ENCODE measurements around the gene RHBDL1.
A peak's percentile ranks its signal among the peaks of the same experiment; 100 is the strongest.

RHBDL1 gene

GRCh38 chr16:679814-680624, 4.5 kb downstream of the RHBDL1 start, which contains the start of gene STUB1:
Gene STUB1 (plus strand): TSS chr16:680410. CDS start chr16:680526, 116 bp downstream.
- Histone ChIP-seq H3K4me1 (ENCODE audit: insufficient read depth, low read length) (no peaks in the 10 kb centered on the region; the same call in 1 of the 2 replicates), H3K36me3 (ENCODE audit: insufficient read depth, low read depth, low read length) (peaks cover 19% of the 10 kb centered on the region)

DNA sequence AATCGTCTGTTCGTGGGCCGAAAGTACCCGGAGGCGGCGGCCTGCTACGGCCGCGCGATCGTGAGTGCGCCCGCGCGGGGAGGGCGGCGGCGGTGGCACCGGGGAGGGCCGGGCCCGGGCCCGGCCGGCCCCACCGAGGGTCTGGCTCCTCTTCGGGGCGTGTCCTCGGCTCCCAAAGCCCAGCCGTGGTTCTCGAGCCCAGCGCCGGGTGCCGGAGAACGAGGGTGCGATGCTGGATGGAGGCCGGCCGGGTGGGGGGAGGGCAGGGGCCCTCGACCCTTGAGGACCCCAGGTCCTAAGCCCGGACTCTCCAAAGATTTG, 5.1 kb downstream of the RHBDL1 start:
- Histone ChIP-seq H3K9ac (ENCODE audit: low read depth, low read length) (peak overlapping the region; percentile 80; the same call in 1 of the 2 replicates), H3K4me3 (ENCODE audit: low read length) (peak overlapping the region; percentile 90), H3K27ac (ENCODE audit: low read length) (no peak overlapping the region), H3K9me3 (ENCODE audit: insufficient read depth, low read depth, low read length) (no peaks in the 10 kb centered on the region), H3K36me3 (ENCODE audit: insufficient read depth, low read depth, low read length) (peaks cover 19% of the 10 kb centered on the region), H3K27me3 (ENCODE audit: insufficient read depth, low read length) (peaks cover 8% of the 10 kb centered on the region; the same call in 1 of the 2 replicates), H3K4me1 (ENCODE audit: insufficient read depth, low read length) (no peaks in the 10 kb centered on the region)

More at GRCh38 chr16:679814-680624, 4.5 kb downstream of the RHBDL1 start, which contains the start of gene STUB1:
- Histone ChIP-seq H3K9ac (ENCODE audit: low read depth, low read length) (peak within 1 kb of the TSS; percentile 80; the same call in 1 of the 2 replicates), H3K27me3 (ENCODE audit: insufficient read depth, low read length) (peaks cover 12% of the 10 kb centered on the region; the same call in 1 of the 2 replicates), H3K9me3 (ENCODE audit: insufficient read depth, low read depth, low read length) (no peaks in the 10 kb centered on the region), H3K4me3 (ENCODE audit: low read length) (peak within 1 kb of the TSS; percentile 90), H3K27ac (ENCODE audit: low read length) (no peak within 1 kb of the TSS)

DNA sequence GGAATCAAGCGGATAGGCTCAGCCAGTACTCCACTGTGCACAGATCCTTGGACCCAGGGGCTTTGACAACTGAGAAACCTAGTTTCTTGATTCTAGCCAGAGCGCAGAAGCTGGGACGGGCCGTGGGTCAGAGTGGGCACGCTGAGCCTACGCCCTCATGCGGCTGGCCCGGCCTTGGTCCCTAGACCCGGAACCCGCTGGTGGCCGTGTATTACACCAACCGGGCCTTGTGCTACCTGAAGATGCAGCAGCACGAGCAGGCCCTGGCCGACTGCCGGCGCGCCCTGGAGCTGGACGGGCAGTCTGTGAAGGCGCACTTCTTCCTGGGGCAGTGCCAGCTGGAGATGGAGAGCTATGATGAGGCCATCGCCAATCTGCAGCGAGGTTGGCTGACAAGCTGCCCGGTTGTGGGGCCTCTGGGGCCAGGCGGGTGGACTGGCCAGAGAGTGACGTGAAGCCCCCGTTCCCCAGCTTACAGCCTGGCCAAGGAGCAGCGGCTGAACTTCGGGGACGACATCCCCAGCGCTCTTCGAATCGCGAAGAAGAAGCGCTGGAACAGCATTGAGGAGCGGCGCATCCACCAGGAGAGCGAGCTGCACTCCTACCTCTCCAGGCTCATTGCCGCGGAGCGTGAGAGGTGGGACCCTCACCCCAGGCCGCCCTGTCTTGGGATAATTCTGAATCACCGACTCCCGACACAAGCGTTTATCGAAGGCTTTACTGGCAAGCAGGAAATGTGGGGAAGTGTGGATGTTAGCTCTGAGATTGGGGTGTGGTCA, 5.7 kb downstream of the RHBDL1 start:
- peak overlapping the region; percentile 80; the same call in 1 of the 2 replicates for H3K9ac ChIP-seq (ENCODE audit: low read depth, low read length)
- peak overlapping the region; percentile 90 for H3K4me3 ChIP-seq (ENCODE audit: low read length)
- H3K27ac ChIP-seq (ENCODE audit: low read length), result no peak overlapping the region
- H3K4me1 ChIP-seq (ENCODE audit: insufficient read depth, low read length), result no peaks in the 10 kb centered on the region
- H3K9me3 ChIP-seq (ENCODE audit: insufficient read depth, low read depth, low read length), result no peaks in the 10 kb centered on the region
- H3K27me3 ChIP-seq (ENCODE audit: insufficient read depth, low read length), result peaks cover 3% of the 10 kb centered on the region; the same call in 1 of the 2 replicates
- H3K36me3 ChIP-seq (ENCODE audit: insufficient read depth, low read depth, low read length), result peaks cover 19% of the 10 kb centered on the region

DNA sequence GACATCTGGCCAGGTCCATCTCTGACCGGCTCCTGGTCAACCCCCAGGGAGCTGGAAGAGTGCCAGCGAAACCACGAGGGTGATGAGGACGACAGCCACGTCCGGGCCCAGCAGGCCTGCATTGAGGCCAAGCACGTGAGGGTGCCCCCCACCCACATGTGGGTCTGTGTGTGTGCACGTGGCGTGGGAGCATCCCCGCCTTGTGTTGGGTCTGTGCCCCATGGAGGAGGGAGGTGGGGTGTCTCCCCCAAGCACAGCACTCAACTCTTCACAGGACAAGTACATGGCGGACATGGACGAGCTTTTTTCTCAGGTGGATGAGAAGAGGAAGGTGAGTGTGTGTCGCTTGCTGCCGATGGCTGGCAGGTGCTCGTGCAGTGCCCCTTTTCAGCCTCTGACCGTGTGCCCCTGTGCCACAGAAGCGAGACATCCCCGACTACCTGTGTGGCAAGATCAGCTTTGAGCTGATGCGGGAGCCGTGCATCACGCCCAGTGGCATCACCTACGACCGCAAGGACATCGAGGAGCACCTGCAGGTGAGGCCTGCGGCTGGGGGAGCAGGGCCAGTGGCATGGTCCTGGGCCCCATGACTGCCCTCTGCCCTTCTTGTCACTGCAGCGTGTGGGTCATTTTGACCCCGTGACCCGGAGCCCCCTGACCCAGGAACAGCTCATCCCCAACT, 6.4 kb downstream of the RHBDL1 start:
- H3K27me3 ChIP-seq (ENCODE audit: insufficient read depth, low read length), result no peaks in the 10 kb centered on the region
- peaks cover 19% of the 10 kb centered on the region for H3K36me3 ChIP-seq (ENCODE audit: insufficient read depth, low read depth, low read length)
- H3K9ac ChIP-seq (ENCODE audit: low read depth, low read length), result no peak overlapping the region; the same call in 1 of the 2 replicates
- no peaks in the 10 kb centered on the region for H3K9me3 ChIP-seq (ENCODE audit: insufficient read depth, low read depth, low read length)
- no peak overlapping the region for H3K27ac ChIP-seq (ENCODE audit: low read length)
- H3K4me3 ChIP-seq (ENCODE audit: low read length), result peak overlapping the region; percentile 90; the same call in 1 of the 2 replicates
- H3K4me1 ChIP-seq (ENCODE audit: insufficient read depth, low read length), result no peaks in the 10 kb centered on the region

DNA sequence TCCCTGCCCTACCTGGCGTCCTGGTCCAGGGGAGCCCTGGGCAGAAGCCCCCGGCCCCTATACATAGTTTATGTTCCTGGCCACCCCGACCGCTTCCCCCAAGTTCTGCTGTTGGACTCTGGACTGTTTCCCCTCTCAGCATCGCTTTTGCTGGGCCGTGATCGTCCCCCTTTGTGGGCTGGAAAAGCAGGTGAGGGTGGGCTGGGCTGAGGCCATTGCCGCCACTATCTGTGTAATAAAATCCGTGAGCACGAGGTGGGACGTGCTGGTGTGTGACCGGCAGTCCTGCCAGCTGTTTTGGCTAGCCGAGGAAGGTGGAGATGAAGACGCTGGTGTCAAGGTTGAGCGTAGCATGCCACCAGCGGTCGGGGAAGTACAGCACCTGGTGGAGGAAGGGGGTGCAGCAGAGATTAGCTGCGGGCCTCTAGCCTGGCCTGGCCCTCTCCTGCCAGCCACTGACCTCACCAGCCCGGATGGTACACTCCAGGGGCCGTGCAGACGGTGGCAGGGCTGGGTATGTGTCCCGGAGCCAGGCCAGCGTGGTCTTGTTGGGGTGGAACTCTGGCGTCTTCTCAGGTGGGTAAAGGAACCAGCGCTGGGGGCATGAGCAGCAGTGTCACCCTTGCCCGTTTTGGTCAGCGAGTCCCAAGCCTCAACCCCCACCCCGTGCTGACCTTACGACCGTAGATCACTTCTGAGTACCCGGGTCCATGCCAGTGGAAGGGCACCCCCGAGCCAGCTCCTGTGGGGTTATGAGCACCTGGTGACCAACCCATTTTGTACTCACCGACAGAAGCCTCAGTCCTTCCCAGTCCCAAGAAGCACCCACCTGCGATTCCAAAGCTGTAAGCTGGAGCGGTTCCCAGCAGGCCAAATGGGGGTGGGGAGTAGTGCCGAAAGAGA, 7.3 kb downstream of the RHBDL1 start:
- H3K36me3 ChIP-seq (ENCODE audit: insufficient read depth, low read depth, low read length), result peaks cover 19% of the 10 kb centered on the region
- H3K4me3 ChIP-seq (ENCODE audit: low read length), result peak overlapping the region; percentile 74
- H3K9ac ChIP-seq (ENCODE audit: low read depth, low read length), result no peak overlapping the region
- H3K4me1 ChIP-seq (ENCODE audit: insufficient read depth, low read length), result no peaks in the 10 kb centered on the region
- no peak overlapping the region for H3K27ac ChIP-seq (ENCODE audit: low read length)
- H3K9me3 ChIP-seq (ENCODE audit: insufficient read depth, low read depth, low read length), result no peaks in the 10 kb centered on the region
- H3K27me3 ChIP-seq (ENCODE audit: insufficient read depth, low read length), result no peaks in the 10 kb centered on the region

- H3K9me3 ChIP-seq (ENCODE audit: insufficient read depth, low read depth, low read length), result no peaks in the 10 kb centered on the region
- H3K4me1 ChIP-seq (ENCODE audit: insufficient read depth, low read length), result no peaks in the 10 kb centered on the region
- peaks cover 19% of the 10 kb centered on the region for H3K36me3 ChIP-seq (ENCODE audit: insufficient read depth, low read depth, low read length)
- H3K27me3 ChIP-seq (ENCODE audit: insufficient read depth, low read length), result no peaks in the 10 kb centered on the region
- peak overlapping the region; percentile 79 for H3K9ac ChIP-seq (ENCODE audit: low read depth, low read length)
- H3K4me3 ChIP-seq (ENCODE audit: low read length), result peak overlapping the region; percentile 74
- no peak overlapping the region for H3K27ac ChIP-seq (ENCODE audit: low read length)
These were observed 8.1 kb downstream of the RHBDL1 start for GRCh38 chr16:683396-684070.

GRCh38 chr16:684071-684794, 8.8 kb downstream of the RHBDL1 start, which contains the start of gene JMJD8:
Gene JMJD8 (minus strand): TSS chr16:684334. CDS start chr16:684319, 15 bp downstream.
- no peaks in the 10 kb centered on the region for H3K4me1 ChIP-seq (ENCODE audit: insufficient read depth, low read length)
- no peaks in the 10 kb centered on the region for H3K27me3 ChIP-seq (ENCODE audit: insufficient read depth, low read length)
- no peak within 1 kb of the TSS for H3K27ac ChIP-seq (ENCODE audit: low read length)
- no peaks in the 10 kb centered on the region for H3K9me3 ChIP-seq (ENCODE audit: insufficient read depth, low read depth, low read length)
- H3K36me3 ChIP-seq (ENCODE audit: insufficient read depth, low read depth, low read length), result peaks cover 19% of the 10 kb centered on the region
- peak within 1 kb of the TSS; percentile 74 for H3K4me3 ChIP-seq (ENCODE audit: low read length)
- peak within 1 kb of the TSS; percentile 79 for H3K9ac ChIP-seq (ENCODE audit: low read depth, low read length)

DNA sequence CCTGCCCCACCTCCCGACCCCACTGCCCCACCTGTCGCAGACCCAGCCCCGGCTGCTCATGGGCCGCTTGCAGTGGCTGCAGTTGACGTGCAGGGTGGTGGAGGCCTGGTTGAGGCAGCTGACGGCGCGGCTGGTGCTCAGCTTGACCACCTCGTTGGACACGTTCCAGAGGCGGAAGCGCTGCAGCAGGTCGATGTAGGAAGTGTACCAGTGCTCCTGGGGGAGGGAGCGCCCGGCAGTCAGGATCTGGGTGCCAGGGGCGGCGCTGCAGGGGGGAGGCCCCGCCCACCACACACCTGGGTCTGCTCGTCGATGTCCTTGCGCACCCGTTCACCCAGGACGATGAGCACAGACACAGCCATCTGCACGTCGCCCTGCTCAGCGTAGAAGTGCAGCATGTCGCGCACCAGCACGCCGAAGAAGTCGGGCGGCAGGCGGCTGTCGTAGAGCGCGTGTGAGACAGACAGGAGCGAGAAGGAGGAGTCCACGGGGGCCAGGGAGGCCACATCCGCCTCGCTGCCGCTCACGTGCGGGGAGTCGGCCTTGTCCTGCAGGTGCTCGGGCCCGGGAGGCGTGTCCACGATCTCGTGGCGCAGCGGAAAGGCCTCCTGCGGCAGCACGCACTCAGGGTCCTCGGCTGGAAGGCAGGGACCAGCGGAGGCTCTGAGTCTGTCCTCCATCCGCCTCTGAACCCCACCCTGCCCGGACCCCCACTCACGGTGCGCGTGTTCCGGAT, 9.7 kb downstream of the RHBDL1 start:
- Histone ChIP-seq H3K27ac (ENCODE audit: low read length) (no peak overlapping the region), H3K9ac (ENCODE audit: low read depth, low read length) (no peak overlapping the region), H3K36me3 (ENCODE audit: insufficient read depth, low read depth, low read length) (peaks cover 19% of the 10 kb centered on the region), H3K4me1 (ENCODE audit: insufficient read depth, low read length) (no peaks in the 10 kb centered on the region), H3K9me3 (ENCODE audit: insufficient read depth, low read depth, low read length) (no peaks in the 10 kb centered on the region), H3K27me3 (ENCODE audit: insufficient read depth, low read length) (no peaks in the 10 kb centered on the region), H3K4me3 (ENCODE audit: low read length) (no peak overlapping the region)

- Histone ChIP-seq H3K27ac (ENCODE audit: low read length) (no peak overlapping the region), H3K4me3 (ENCODE audit: low read length) (no peak overlapping the region), H3K36me3 (ENCODE audit: insufficient read depth, low read depth, low read length) (peaks cover 19% of the 10 kb centered on the region), H3K27me3 (ENCODE audit: insufficient read depth, low read length) (peaks cover 5% of the 10 kb centered on the region), H3K9ac (ENCODE audit: low read depth, low read length) (no peak overlapping the region), H3K4me1 (ENCODE audit: insufficient read depth, low read length) (no peaks in the 10 kb centered on the region), H3K9me3 (ENCODE audit: insufficient read depth, low read depth, low read length) (no peaks in the 10 kb centered on the region)
These were observed 10.5 kb downstream of the RHBDL1 start for GRCh38 chr16:685967-686366.

Measured in iPS-20b (cell line).